Fibroblast of the conjunctiva (primary cell): ENCODE measurements around the gene MPPE1.
"Not testable (repeated sequence)": the region's sequence is repeated elsewhere in the genome, so short reads cannot be mapped to it uniquely, and the experiment has no call there.

ENCODE experiments used
- DNase-seq: peaks from one replicate; pipeline ENCODE4 v3.0.0-alpha.2; 2010; ENCODE audit warnings: low read depth

Gene MPPE1

DNA sequence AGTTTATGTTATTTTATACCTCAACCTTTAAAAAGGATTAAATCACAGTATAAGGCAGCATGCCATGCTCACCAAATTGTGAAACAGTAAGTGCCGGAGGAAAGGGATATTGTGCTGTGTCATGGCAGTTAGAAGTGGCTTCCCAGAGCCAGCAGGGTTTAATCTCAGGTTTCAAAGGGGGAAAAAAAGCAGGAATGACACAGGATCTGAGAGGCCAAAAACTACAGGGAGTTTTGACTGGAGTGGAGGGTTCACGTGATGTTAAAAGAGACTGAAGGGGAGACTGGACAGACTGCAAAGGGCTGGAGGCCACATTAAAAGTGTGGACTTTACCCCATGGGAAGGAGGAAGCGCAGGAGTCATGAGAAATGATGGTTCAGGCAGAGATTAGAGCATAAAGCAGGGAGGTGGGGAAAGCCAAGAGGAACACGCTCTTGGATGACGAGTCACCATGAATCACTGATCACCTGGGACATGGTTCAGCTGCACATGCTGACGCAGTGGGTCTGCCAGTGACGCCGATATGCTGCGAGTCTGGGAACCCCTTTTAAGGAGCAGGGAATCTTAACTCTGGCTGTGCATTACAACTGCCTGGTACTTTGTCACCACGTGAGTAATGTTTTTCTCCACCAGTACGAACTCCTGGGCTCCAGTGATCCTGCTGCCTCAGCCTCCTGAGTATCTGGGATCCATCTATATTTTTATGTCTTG is 50.8 kb downstream of the MPPE1 start:
- peak; percentile 88 for DNase-seq

DNA sequence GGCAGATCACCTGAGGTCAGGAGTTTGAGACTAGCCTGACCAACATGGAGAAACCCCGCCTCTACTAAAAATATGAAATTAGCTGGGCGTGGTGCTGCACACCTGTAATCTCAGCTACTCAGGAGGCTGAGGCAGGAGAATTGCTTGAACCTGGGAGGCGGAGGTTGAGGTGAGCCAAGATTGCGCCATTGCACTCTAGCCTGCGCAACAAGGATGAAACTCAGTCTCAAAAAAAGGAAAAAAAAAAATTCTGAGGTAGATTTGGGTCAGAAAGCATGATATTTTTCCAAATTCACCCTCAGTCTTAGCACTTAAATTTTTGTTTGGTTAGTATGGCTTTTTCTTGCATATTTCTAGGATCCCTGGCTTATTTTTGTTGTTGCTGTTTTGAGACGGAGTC is 53.6 kb downstream of the MPPE1 start:
- not testable (repeated sequence) for DNase-seq

DNA sequence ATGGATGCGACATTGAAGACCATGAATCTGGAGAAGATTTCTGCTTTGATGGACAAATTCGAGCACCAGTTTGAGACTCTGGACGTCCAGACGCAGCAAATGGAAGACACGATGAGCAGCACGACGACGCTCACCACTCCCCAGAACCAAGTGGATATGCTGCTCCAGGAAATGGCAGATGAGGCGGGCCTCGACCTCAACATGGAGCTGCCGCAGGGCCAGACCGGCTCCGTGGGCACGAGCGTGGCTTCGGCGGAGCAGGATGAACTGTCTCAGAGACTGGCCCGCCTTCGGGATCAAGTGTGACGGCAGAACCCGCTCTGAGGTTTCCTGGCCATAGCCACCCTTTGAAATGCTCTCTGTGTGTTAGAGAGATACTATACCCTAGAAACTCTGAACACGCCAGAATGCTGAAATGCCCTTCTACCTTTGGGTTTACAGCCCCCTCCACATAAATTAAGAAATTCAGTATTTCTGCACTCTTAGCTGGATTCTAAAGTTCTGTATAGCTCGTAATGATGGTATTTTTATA is 56.2 kb downstream of the MPPE1 start:
- no peak for DNase-seq

DNA sequence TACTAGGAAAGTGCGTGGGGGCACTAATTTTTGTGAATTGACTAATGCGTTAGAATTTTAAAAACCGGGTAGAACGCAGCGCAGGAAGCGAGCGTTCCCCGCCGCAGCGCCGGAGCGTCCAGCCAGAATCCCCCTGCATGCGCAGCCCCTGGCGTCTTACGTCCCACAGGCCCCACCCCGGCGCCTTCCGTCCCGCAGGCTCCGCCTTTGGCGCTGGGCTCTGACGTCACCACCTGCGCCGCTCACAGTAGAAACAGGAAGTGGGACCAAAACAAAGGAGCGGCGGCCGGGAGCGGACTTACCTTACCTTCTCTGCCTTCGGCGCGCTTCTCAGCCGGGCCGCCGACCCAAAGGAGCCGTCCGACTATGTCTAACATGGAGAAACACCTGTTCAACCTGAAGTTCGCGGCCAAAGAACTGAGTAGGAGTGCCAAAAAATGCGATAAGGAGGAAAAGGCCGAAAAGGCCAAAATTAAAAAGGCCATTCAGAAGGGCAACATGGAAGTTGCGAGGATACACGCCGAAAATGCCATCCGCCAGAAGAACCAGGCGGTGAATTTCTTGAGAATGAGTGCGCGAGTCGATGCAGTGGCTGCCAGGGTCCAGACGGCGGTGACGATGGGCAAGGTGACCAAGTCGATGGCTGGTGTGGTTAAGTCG is 56.8 kb downstream of the MPPE1 start, which contains the start of gene CHMP1B:
Gene CHMP1B (plus strand): TSS at position 268 of the 660 bp plus-strand sequence. CDS start 99 bp downstream, at position 367.
- DNase-seq, result peak; percentile 91

DNA sequence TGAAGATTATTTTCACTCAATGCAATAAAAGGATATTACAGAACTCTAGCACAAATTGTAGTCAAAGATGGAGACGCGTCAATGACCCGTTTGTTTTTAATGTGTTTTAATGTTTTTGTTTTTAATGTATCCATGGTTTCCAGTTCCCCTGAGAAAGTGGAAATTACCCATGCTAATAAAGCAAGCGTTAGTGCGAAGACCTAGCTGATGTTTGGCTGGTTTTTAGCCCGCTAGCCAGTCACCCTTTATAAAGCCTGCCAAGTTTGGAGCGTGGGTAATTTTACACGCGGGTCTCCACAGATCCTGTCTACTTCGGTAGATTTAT is 57.3 kb downstream of the MPPE1 start:
- DNase-seq, result peak; percentile 51

DNA sequence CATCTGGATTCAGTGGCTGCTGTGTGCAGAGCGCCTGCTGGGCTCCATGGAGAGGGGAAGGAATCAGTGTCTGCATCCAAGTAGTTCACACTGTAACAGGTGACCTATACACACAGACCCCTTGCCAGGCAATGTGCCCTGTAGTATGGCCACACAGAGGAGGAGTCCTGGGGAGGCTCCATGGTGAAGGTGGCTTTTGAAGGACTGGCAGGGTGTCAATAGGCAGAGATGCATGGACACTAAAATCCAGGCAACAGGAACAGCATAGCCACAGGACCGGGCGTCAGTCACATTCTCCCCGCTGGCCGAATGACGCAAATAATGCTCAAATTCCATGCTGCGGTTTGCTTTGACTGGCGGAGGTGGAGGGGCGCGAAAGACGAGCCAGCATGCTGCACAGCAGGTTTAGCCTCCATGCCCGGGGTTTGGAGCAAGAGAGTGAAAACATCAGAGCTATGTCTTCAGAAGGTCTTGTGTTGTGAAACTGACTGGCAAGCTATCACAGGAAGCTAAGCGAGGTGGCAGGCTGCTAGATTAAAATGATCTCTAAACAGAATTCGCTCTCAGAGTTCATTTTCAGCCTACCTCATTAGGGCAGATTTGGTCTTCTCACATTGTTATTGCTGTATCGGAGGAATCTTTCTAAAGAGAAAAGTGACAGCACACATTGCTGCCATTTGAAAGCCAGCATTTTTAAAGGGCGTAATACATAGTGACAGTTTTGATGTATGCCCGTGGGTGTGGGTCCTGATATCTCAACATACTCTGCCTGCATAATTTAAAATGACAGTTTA is 58.1 kb downstream of the MPPE1 start:
- peak; percentile 43 for DNase-seq

DNA sequence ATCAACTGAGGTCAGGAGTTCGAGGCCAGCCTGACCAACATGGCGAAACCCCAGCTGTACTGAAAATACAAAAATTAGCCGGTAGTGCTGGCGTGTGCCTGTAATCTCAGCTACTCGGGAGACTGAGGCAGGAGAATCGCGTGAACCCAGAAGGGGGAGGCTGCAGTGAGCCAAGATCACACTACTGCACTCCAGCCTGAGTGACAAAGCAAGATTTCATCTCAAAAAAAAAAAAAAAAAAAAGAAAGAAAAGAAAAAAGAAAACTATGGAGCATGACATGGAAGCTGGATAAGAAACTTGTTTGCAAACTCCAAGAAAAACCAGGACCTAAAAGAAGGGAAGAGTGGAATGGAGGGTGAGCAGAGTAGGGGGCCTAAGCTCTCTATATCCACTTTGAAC is 58.8 kb downstream of the MPPE1 start:
- DNase-seq, result no peak

DNA sequence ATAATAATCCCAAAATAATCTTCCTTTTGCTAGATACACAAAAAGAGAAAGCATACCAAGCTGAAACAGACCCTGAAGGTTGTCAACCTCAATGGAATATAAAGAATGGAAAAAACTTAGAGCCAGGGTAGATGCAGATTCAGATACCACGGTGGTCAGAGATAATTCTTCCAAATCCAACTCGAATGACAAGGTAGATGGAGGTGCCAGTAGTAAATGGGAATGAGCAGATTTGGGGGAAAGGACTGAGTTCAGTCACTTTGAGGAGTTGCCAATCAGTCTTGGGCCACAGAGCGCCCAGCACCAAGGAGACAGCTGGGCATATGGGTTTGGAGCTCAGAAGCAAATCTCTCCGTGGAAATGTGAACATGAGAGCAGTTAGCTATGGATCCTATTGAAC is 60.3 kb downstream of the MPPE1 start:
- DNase-seq, result no peak

DNA sequence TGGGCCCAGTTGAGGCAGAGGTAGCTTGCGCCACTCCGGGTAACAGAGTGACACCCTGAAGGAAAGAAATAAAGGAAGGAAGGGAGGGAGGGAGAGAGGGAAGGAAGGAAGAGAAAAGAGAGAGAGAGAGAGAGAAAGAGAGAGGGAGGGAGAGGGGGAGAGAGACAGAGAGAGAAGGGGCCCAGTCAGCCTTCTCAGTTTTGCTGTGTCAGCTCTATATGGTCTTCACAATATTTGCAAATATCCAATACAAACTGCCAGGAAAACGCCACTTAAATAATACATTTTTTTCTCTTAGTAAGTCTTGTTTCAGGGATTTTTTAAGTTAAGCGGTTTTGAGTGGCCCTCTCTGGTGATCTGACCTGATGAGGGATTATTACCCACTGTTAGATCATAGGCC is 62.5 kb downstream of the MPPE1 start:
- DNase-seq, result no peak

DNA sequence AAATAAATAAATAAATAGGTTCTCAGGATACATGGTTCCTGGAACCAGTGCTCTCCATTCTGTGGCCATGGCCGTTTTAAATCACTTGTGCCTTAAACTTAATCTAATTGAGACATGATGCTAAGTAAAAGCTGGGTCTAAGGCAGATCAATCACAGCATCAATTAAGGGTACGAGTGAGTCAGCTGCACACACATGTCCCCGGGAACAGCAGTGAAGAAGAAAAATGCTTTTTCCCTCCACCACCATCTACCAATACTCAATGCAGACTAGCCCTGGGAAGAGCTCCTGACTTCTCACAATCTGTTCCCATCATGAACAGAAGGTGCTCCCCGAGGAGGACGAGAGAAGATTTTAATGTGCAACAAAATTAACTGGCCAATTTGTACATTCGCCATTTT is 63.7 kb downstream of the MPPE1 start:
- DNase-seq, result no peak

DNA sequence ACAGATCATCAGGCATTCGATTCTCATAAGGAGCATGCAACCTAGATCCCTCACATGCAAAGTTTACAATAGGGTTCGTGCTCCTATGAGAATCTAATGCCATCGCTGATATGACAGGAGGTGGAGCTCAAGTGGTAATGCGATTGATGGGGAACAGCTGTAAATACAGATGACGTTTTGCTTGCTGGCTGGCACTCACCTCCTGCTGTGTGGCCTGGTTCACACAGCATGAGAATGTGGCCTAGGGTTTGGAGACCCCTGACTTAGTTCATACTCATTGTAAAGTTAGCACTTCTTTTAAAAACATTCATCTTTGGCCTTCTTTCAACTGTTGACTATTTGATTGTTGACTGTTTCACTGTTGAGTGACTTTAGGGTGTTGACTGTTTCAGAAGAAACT is 65.6 kb downstream of the MPPE1 start:
- no peak for DNase-seq

DNA sequence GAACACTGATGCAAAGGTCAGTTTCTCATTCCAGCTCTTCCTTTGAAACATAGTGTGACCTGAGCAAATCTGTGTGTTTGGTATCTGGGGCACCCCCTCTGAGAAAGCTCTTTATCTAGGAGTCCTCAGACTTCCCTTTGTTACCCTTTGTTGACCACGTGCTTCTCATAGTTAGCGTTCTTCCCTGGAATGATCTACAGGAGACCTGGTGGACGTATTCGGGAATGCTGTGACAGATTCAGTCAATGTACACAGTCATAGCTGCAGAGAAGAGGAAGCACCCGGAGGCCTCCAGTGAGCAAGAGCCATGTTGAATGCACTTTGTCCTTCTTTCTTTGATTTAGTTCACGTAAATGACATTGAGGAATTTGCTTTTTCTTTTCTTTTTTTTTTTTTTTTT is 67.6 kb downstream of the MPPE1 start:
- no peak for DNase-seq

DNA sequence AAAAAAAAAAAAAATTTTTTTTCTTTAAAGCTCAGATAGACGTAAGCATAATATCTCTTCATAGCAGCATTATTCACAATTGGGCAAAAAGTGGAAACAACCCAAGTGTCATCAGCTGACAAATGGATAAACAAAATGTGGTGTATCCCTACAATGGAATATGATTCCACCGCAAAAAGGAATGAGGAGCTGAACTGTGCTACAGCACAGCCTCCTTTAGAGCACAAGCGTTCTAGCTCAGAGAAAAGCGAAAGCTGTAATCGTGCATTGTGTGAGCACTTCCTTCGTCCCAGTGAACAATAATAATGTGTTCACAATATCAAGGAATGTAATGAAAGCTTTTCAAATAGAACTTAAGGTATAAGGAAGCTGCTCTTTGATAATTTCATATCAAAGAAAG is 68.6 kb downstream of the MPPE1 start:
- DNase-seq, result no peak

DNA sequence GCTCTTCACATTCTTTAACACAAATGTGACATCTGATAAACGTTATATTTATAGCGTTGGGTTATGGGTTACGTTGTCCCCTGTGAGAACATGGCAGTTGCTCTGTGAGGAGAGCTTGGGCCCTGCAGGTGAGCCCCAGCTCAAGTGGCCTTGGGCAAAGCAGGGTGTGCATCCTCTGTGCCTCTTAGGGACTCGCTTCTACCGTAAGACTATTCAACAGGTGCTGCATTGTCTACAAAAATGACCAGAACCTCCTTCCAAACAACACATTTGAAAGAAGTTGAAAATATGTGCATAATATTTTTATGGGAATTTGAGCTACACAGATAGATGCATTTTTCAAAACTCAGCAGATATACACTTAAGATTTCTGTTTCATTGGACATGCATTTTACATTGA is 73.3 kb downstream of the MPPE1 start:
- DNase-seq, result no peak
